Sigmoid colon (tissue), 4 donors: ENCODE measurements around the gene RARRES2.

ENCODE experiments used
- EP300 ChIP-seq, 4 donors: sonication (generic); formaldehyde crosslinking; IDR thresholded peaks; one replicate each; pipeline ENCODE4 v1.6.1; 2017; ENCODE audit warnings: antibody characterized with exemption in 4 of 4
- POLR2A ChIP-seq, 2 donors: fragments of 450-650 bp; IDR thresholded peaks; one replicate each; pipeline ENCODE4 v1.6.1; 2016; ENCODE audit warnings: antibody characterized with exemption in 2 of 2, mild to moderate bottlenecking in 2 of 2, moderate library complexity in 2 of 2
- POLR2AphosphoS5 ChIP-seq, 4 donors: sonication (generic); formaldehyde crosslinking; IDR thresholded peaks; one replicate each; pipeline ENCODE4 v1.6.1; 2017; ENCODE audit warnings: antibody characterized with exemption in 4 of 4
- TF ChIP-seq, protein P1 (sequence below), 4 experiments: fragments of 450-650 bp in 3 of 4; fragments of 200-600 bp in 1 of 4; IDR thresholded peaks; one replicate each; pipeline ENCODE4 v1.5.1; 2016 to 2019; ENCODE audit warnings: antibody characterized with exemption in 4 of 4, mild to moderate bottlenecking in 3 of 4, moderate library complexity in 2 of 4

DNA sequence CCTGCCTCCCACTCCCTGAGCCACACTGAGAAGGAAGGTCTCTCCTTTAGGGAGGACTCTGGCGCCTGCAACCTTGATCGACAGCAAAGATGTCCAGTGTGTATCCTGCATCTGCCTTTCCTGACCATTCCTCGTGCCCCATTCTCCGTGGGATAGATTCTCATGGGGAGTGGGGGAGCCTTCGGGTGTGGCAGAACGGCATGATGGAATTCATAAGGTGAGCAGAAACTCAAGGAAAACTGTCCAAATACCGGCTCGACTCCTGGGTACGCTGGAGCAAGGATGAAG, 636 bp upstream of the RARRES2 start:
- TF ChIP-seq, protein P1, sequence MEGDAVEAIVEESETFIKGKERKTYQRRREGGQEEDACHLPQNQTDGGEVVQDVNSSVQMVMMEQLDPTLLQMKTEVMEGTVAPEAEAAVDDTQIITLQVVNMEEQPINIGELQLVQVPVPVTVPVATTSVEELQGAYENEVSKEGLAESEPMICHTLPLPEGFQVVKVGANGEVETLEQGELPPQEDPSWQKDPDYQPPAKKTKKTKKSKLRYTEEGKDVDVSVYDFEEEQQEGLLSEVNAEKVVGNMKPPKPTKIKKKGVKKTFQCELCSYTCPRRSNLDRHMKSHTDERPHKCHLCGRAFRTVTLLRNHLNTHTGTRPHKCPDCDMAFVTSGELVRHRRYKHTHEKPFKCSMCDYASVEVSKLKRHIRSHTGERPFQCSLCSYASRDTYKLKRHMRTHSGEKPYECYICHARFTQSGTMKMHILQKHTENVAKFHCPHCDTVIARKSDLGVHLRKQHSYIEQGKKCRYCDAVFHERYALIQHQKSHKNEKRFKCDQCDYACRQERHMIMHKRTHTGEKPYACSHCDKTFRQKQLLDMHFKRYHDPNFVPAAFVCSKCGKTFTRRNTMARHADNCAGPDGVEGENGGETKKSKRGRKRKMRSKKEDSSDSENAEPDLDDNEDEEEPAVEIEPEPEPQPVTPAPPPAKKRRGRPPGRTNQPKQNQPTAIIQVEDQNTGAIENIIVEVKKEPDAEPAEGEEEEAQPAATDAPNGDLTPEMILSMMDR (IDR thresholded peaks at IDR 0.05) = no peak
- TF ChIP-seq EP300 (IDR thresholded peaks at IDR 0.05) (no peak), POLR2A (IDR thresholded peaks at IDR 0.05) (no peak), POLR2AphosphoS5 (IDR thresholded peaks at IDR 0.05) (no peak)
